ENCODE results near the gene EPB42.
"Not testable (repeated sequence)": the region's sequence is repeated elsewhere in the genome, so short reads cannot be mapped to it uniquely, and the experiment has no call there.

Gene EPB42

GRCh38 chr15:43187544-43188155 lies 33.2 kb downstream of the EPB42 start:
- TF ChIP-seq CTCF (IDR thresholded peaks at IDR 0.05): no peak
- Histone ChIP-seq H3K4me3 (no peak overlapping the region), H3K27ac (no peak overlapping the region)
- no peak for DNase-seq (ENCODE audit: low spot score)

GRCh38 chr15:43186003-43186353 lies 34.8 kb downstream of the EPB42 start:
- Histone ChIP-seq H3K4me3 (peak overlapping the region; percentile 96), H3K27ac (peak overlapping the region; percentile 82 to 98)
- DNase-seq (ENCODE audit: low spot score): no peak
- peak; percentile 5 for TF ChIP-seq CTCF (IDR thresholded peaks at IDR 0.05)

- peak; percentile 29 for TF ChIP-seq CTCF (IDR thresholded peaks at IDR 0.05)
- peak within 1 kb of the TSS; percentile 96 for H3K4me3 ChIP-seq
- DNase-seq (ENCODE audit: low spot score): peak; percentile 95
- H3K27ac ChIP-seq: peak within 1 kb of the TSS; percentile 82 to 98
Observed at GRCh38 chr15:43185157-43186002, 35.4 kb downstream of the EPB42 start, which contains the start of gene CCNDBP1. Gene CCNDBP1, plus strand, starts transcription at chr15:43185403. Its CDS starts 96 bp downstream, at chr15:43185499.

GRCh38 chr15:43184407-43185124 lies 36.3 kb downstream of the EPB42 start:
- Histone ChIP-seq H3K27ac (peak overlapping the region; percentile 82 to 98), H3K4me3 (peak overlapping the region; percentile 96)
- TF ChIP-seq CTCF (IDR thresholded peaks at IDR 0.05): no peak
- DNase-seq (ENCODE audit: low spot score): no peak

- no peak for TF ChIP-seq CTCF (IDR thresholded peaks at IDR 0.05)
- H3K4me3 ChIP-seq: no peak overlapping the region
- DNase-seq (ENCODE audit: low spot score): no peak
- no peak overlapping the region for H3K27ac ChIP-seq
Observed at GRCh38 chr15:43183270-43183669, 37.5 kb downstream of the EPB42 start.

- H3K27ac ChIP-seq; DNase-seq (ENCODE audit: low spot score); H3K4me3 ChIP-seq: not testable (repeated sequence)
Observed at GRCh38 chr15:43177147-43177546, 43.7 kb downstream of the EPB42 start.

GRCh38 chr15:43175656-43176309 lies 45.0 kb downstream of the EPB42 start:
- H3K4me3 ChIP-seq; H3K27ac ChIP-seq; DNase-seq (ENCODE audit: low spot score): not testable (repeated sequence)

Measured in coronary artery (tissue), 2 donors.